ENCODE measurements around the gene POLG2.

GRCh38 chr17:64515829-64516228, 19.0 kb upstream of the POLG2 start:
- TF ChIP-seq POLR2A (IDR thresholded peaks at IDR 0.05) (no peak), CTCF (IDR thresholded peaks at IDR 0.05) (no peak)
